Measurements from ENCODE around the gene ARHGAP5. TPM values are rescaled to one million over a fixed set of nuclear protein-coding genes. Genes with fewer than 3 reads are reported as not detected.

Gene ARHGAP5
- total RNA-seq, 1 experiment from 2014 or later, result 114 TPM

DNA sequence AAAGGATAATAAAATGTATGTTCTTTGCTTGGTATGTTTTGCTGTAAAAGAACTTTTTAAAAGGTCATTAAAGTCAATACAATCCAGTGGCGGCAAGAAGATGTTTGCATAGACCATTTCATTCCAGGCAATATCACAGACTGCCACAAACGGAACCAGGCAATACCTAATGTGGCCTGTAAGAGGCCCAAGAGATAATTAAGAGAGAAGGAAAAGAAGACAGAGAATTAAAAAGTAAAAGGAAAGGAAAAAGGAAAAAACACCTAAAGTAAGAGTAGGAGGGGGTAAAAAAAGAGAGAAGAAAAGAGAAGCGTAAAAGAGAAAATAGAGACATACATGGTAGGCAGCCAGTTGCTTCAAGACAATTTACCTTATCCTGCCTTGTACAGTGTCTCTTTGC, 6.8 kb upstream of the ARHGAP5 start:
- no peaks in the 10 kb centered on the region for H3K9me3 ChIP-seq (ENCODE audit: low read length)
- H3K4me2 ChIP-seq (ENCODE audit: low read depth, low read length, poor library complexity, severe bottlenecking), result no peak overlapping the region
- H3K79me2 ChIP-seq (ENCODE audit: low read length), result no peaks in the 10 kb centered on the region
- H3K27me3 ChIP-seq (ENCODE audit: low read length), result no peaks in the 10 kb centered on the region
- H2AFZ ChIP-seq (ENCODE audit: low read length), result no peak overlapping the region
- DNase-seq, result no peak
- no peaks in the 10 kb centered on the region for H3K9me2 ChIP-seq (replicated peaks; ENCODE audit: insufficient read depth, low read length)
- no peaks in the 10 kb centered on the region for H3K36me3 ChIP-seq (ENCODE audit: insufficient read depth, low read length)
- no peak overlapping the region for H3K4me3 ChIP-seq (ENCODE audit: low read length)
- no peak overlapping the region for H3K9ac ChIP-seq (ENCODE audit: low read length)
- H3K27ac ChIP-seq (ENCODE audit: low read length), result no peak overlapping the region
- peaks cover 10% of the 10 kb centered on the region for H3K4me1 ChIP-seq (ENCODE audit: low read length)
- H4K20me1 ChIP-seq (ENCODE audit: insufficient read depth, low read depth, low read length), result no peaks in the 10 kb centered on the region

DNA sequence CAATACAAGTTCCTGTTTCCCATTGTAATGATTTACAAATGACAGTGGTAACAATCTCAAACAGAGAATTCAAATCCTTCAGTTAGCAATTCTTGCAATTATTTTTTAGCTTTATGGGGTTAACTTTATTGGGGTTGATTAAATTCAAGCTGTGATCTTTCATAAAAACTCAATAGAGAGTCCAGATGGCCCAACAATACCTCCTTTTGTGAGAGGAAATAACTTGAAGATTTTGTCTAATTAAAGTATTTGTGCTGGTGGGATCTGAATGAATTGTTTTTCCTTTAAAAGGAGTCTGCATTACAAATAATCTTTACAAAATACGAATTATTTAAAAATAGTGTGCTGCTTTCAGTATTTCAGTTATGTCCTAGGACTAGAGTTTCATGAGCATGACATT, 4.4 kb upstream of the ARHGAP5 start:
- no peak overlapping the region for H3K4me2 ChIP-seq (ENCODE audit: low read depth, low read length, poor library complexity, severe bottlenecking)
- H3K36me3 ChIP-seq (ENCODE audit: insufficient read depth, low read length), result no peaks in the 10 kb centered on the region
- peaks cover 17% of the 10 kb centered on the region for H3K4me1 ChIP-seq (ENCODE audit: low read length)
- no peaks in the 10 kb centered on the region for H3K9me2 ChIP-seq (replicated peaks; ENCODE audit: insufficient read depth, low read length)
- H3K27ac ChIP-seq (ENCODE audit: low read length), result no peak overlapping the region
- H3K4me3 ChIP-seq (ENCODE audit: low read length), result no peak overlapping the region
- no peak overlapping the region for H3K9ac ChIP-seq (ENCODE audit: low read length)
- H3K9me3 ChIP-seq (ENCODE audit: low read length), result no peaks in the 10 kb centered on the region
- no peaks in the 10 kb centered on the region for H3K27me3 ChIP-seq (ENCODE audit: low read length)
- H3K79me2 ChIP-seq (ENCODE audit: low read length), result peaks cover 2% of the 10 kb centered on the region
- no peaks in the 10 kb centered on the region for H4K20me1 ChIP-seq (ENCODE audit: insufficient read depth, low read depth, low read length)
- no peak for DNase-seq
- H2AFZ ChIP-seq (ENCODE audit: low read length), result no peak overlapping the region

DNA sequence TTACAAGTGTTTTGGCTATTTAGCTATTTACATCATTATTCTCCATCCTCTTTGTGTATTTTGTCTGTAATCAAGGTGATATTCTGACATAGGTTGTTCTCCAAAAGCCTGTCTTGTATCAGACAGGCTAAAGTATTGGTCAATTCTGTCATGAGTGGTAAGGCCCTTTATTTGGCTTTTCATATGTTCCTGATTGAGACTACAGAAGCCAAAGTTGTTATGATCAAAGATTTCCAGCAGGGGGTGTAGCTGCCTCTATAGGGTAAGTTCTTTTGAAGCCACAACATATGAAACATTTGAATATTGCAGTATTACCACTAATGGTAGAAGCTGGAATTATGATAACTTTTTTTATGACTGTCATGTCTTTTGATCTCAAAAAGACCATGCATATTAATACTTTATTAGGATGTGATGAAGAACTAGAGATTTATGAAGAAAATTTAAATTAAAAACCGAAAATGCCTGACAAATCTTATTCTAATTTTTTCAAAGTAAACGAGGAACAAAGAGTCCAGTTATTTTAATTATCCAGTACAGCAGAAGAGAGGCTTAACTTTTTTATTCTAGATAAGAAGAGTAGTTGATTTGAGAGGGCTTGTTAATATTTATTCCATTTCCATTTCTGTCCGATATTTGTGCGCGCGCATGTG, 3.4 kb upstream of the ARHGAP5 start:
- Histone ChIP-seq H3K27ac (ENCODE audit: low read length) (no peak overlapping the region), H3K36me3 (ENCODE audit: insufficient read depth, low read length) (no peaks in the 10 kb centered on the region), H3K9ac (ENCODE audit: low read length) (no peak overlapping the region), H3K27me3 (ENCODE audit: low read length) (no peaks in the 10 kb centered on the region), H2AFZ (ENCODE audit: low read length) (no peak overlapping the region), H3K9me3 (ENCODE audit: low read length) (no peaks in the 10 kb centered on the region), H3K4me2 (ENCODE audit: low read depth, low read length, poor library complexity, severe bottlenecking) (peak overlapping the region; percentile 30), H3K4me3 (ENCODE audit: low read length) (no peak overlapping the region), H3K9me2 (replicated peaks; ENCODE audit: insufficient read depth, low read length) (no peaks in the 10 kb centered on the region), H3K4me1 (ENCODE audit: low read length) (peaks cover 22% of the 10 kb centered on the region), H4K20me1 (ENCODE audit: insufficient read depth, low read depth, low read length) (peaks cover 5% of the 10 kb centered on the region; the same call in 1 of the 2 replicates), H3K79me2 (ENCODE audit: low read length) (peaks cover 12% of the 10 kb centered on the region)
- peak; percentile 95 for DNase-seq

DNA sequence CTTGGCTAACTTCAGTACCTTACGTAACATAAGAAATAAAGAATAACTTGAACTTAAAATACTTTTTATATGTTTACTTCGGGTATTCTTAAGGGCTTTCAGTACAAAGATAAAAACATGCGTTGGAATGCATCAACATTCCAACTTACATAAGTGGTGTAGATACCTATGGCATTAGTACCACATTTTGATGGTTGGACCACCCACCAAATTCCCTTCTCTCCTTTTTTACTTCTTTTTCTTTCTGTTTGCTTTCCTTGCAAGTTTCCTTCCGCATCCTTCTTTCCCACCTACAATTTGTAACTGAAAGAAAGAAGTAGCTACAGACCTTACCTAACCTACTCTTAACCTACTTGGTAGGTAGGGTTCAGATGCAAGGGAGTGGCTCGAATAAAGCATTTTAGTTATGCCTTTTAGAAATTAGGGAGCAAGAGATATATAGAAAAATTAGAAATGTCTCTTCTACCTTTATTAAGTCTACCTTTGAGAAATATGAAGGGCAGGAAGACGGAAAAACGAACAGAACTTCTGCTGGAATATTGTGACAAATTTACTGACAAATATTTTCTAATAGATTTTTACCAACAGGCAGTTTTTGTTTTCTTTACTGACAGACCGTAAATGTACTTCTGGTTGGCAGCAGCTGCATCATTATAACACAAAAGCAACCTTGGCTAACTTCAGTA, 2.1 kb upstream of the ARHGAP5 start:
- Histone ChIP-seq H3K4me1 (ENCODE audit: low read length) (peaks cover 36% of the 10 kb centered on the region), H3K9ac (ENCODE audit: low read length) (no peak overlapping the region; the same call in 1 of the 2 replicates), H4K20me1 (ENCODE audit: insufficient read depth, low read depth, low read length) (peaks cover 13% of the 10 kb centered on the region; the same call in 1 of the 2 replicates), H3K36me3 (ENCODE audit: insufficient read depth, low read length) (no peaks in the 10 kb centered on the region), H3K9me3 (ENCODE audit: low read length) (no peaks in the 10 kb centered on the region), H3K27ac (ENCODE audit: low read length) (no peak overlapping the region), H2AFZ (ENCODE audit: low read length) (no peak overlapping the region), H3K9me2 (replicated peaks; ENCODE audit: insufficient read depth, low read length) (no peaks in the 10 kb centered on the region), H3K27me3 (ENCODE audit: low read length) (no peaks in the 10 kb centered on the region), H3K79me2 (ENCODE audit: low read length) (peaks cover 25% of the 10 kb centered on the region), H3K4me2 (ENCODE audit: low read depth, low read length, poor library complexity, severe bottlenecking) (peak overlapping the region; percentile 84), H3K4me3 (ENCODE audit: low read length) (no peak overlapping the region)
- DNase-seq, result peak; percentile 47

DNA sequence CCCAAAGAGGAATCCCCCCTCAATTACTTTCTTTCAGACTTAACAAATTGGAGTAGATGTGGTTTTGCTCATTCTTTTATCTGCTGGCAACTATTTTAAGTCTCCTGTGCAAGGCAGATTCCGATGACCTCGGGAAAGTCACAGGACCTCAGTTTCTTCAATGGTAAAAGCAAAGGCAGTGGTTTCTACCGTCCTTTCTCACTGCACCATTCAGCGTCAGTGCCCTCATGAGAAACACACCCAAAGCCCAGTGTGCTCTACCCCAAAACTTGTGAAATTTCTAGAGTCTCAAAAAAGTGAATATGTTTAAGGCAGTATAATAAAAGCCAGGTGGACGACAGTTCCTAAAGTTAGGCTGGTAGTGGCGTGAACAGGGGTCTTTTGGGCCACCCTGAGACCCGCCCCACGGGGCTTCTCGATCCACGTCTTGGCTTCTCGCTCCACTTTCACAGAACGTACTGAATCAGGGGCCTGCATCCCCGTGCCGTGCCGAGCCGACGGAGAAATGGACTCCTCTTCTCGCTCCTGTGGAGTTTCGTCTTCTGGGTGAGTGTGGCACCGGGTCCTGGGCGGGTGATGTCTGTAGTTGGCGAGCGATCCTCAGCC, 1.3 kb upstream of the ARHGAP5 start:
- H3K9ac ChIP-seq (ENCODE audit: low read length), result peak overlapping the region; percentile 78
- DNase-seq, result no peak
- H2AFZ ChIP-seq (ENCODE audit: low read length), result peak overlapping the region; percentile 94

DNA sequence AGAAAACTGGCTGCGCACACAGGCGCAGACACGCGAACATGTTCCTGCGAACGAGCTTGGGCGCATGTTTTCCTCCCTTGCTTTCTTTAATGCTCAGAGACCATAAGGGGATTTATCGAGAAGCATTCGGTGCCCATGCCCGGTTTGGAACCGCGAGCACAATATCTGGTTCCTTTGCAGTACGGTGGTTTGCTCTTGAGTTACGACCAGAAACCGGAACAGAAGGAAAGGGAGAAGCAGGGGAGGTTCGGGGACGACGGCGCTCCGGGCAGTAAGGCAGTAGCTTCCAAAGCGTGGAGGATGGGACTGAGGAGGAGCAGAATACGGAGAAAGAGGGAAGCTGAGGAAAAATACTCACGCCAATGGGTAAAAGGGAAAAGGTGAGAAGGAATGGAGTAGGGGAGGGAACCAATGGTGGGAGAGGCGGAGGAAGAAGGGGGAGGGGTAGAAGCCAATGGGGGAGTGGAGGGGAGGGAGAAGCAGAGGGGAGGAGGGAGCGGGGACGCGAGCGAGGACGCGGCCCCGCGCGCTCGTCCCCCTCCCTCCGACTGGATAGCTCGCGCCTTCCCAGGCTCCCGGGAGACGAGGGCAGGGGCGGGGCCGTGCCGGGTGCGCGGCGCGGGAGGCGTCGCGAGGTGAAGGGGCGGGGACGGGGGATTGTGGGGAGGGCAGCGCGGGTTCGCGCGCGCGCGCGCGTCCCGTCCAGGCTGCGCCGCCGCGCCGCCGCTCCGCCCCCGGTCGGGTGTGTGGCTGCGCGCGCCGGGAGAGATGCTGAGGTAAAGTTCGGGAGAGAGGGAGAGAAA, 625 bp upstream of the ARHGAP5 start:
- no peaks in the 10 kb centered on the region for H3K9me3 ChIP-seq (ENCODE audit: low read length)
- peaks cover 22% of the 10 kb centered on the region; the same call in 1 of the 2 replicates for H4K20me1 ChIP-seq (ENCODE audit: insufficient read depth, low read depth, low read length)
- peak; percentile 97 for DNase-seq
- peak overlapping the region; percentile 84 for H3K4me2 ChIP-seq (ENCODE audit: low read depth, low read length, poor library complexity, severe bottlenecking)
- H3K36me3 ChIP-seq (ENCODE audit: insufficient read depth, low read length), result no peaks in the 10 kb centered on the region
- peak overlapping the region; percentile 81 for H3K4me3 ChIP-seq (ENCODE audit: low read length)
- H3K9ac ChIP-seq (ENCODE audit: low read length), result peak overlapping the region; percentile 78
- peak overlapping the region; percentile 94 for H2AFZ ChIP-seq (ENCODE audit: low read length)
- peaks cover 48% of the 10 kb centered on the region for H3K4me1 ChIP-seq (ENCODE audit: low read length)
- H3K27me3 ChIP-seq (ENCODE audit: low read length), result no peaks in the 10 kb centered on the region
- no peaks in the 10 kb centered on the region for H3K9me2 ChIP-seq (replicated peaks; ENCODE audit: insufficient read depth, low read length)
- H3K79me2 ChIP-seq (ENCODE audit: low read length), result peaks cover 39% of the 10 kb centered on the region
- peak overlapping the region; percentile 34; the same call in 1 of the 2 replicates for H3K27ac ChIP-seq (ENCODE audit: low read length)

More for the DNA sequence above, 1.3 kb upstream of the ARHGAP5 start:
- H3K79me2 ChIP-seq (ENCODE audit: low read length), result peaks cover 32% of the 10 kb centered on the region
- H3K27ac ChIP-seq (ENCODE audit: low read length), result peak overlapping the region; percentile 34; the same call in 1 of the 2 replicates
- peaks cover 41% of the 10 kb centered on the region for H3K4me1 ChIP-seq (ENCODE audit: low read length)
- H3K36me3 ChIP-seq (ENCODE audit: insufficient read depth, low read length), result no peaks in the 10 kb centered on the region
- peak overlapping the region; percentile 84 for H3K4me2 ChIP-seq (ENCODE audit: low read depth, low read length, poor library complexity, severe bottlenecking)
- no peaks in the 10 kb centered on the region for H3K9me3 ChIP-seq (ENCODE audit: low read length)
- no peaks in the 10 kb centered on the region for H3K27me3 ChIP-seq (ENCODE audit: low read length)
- H3K9me2 ChIP-seq (replicated peaks; ENCODE audit: insufficient read depth, low read length), result no peaks in the 10 kb centered on the region
- peaks cover 17% of the 10 kb centered on the region; the same call in 1 of the 2 replicates for H4K20me1 ChIP-seq (ENCODE audit: insufficient read depth, low read depth, low read length)
- peak overlapping the region; percentile 81 for H3K4me3 ChIP-seq (ENCODE audit: low read length)

DNA sequence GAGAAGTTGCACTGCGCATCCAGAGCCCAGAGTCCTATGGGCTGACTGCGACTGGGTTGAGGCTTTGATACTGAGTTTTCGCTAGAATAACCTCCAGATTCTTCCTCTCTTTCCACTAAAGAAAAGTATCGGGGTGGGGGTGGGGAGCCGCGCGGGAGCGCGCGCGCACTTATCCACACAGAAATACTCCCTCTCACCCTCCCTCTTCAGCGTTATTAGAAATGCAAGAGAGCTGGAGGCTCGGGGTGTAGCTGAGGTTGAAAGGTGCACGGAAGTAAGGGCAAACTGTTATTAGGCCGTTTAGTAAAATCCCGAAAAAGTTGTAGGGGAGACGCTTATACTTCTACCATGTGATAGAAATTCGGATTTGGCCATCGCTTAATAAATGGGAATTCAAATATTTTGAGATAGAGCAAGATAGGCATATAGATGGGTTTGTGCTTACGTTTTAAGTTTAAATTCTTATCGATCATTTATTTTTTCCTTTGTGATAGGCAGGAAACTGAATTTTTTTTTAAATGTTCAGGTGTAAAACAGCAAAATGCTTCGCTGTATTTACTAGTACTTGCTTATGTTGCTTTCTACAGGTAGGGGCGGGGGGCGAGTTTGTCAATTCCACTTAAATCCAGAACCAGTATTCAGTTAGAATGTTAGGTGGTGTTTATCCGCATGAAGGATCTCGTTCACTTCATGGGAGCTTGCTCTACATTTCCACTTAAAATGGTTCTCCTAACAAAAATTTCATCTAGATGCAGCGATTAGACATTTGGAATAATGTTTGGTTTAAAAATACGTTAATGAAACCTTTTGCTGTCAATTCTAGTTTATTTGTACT, 1.1 kb downstream of the ARHGAP5 start:
- Histone ChIP-seq H3K4me3 (ENCODE audit: low read length) (peak overlapping the region; percentile 81), H2AFZ (ENCODE audit: low read length) (peak overlapping the region; percentile 7; the same call in 1 of the 2 replicates), H3K4me1 (ENCODE audit: low read length) (peaks cover 66% of the 10 kb centered on the region), H3K4me2 (ENCODE audit: low read depth, low read length, poor library complexity, severe bottlenecking) (peak overlapping the region; percentile 83), H3K9ac (ENCODE audit: low read length) (peak overlapping the region; percentile 78), H3K9me3 (ENCODE audit: low read length) (no peaks in the 10 kb centered on the region), H3K9me2 (replicated peaks; ENCODE audit: insufficient read depth, low read length) (no peaks in the 10 kb centered on the region), H3K27me3 (ENCODE audit: low read length) (no peaks in the 10 kb centered on the region), H3K79me2 (ENCODE audit: low read length) (peaks cover 56% of the 10 kb centered on the region), H3K36me3 (ENCODE audit: insufficient read depth, low read length) (no peaks in the 10 kb centered on the region), H3K27ac (ENCODE audit: low read length) (peak overlapping the region; percentile 0; the same call in 1 of the 2 replicates), H4K20me1 (ENCODE audit: insufficient read depth, low read depth, low read length) (peaks cover 22% of the 10 kb centered on the region; the same call in 1 of the 2 replicates)
- peak; percentile 82 for DNase-seq
